Cardiac fibroblast (primary cell): ENCODE data around the gene METTL23.
"Not testable (repeated sequence)": the region's sequence is repeated elsewhere in the genome, so short reads cannot be mapped to it uniquely, and the experiment has no call there.

Experiments
- DNase-seq, 2 donors: peaks; one replicate each; pipeline versions ENCODE4 v3.0.0 to v3.0.0-alpha.2; 2010; ENCODE audit warnings: low read depth in 2 of 2
- H3K4me3 ChIP-seq, 2 donors: replicated peaks in 1 of 2; 1 replicate in 1 of 2; 2 replicates in 1 of 2; pipeline ENCODE4 v1.5.1; 2011; ENCODE audit warnings: low read depth in 2 of 2, low read length in 2 of 2, mild to moderate bottlenecking in 2 of 2, moderate library complexity in 1 of 2
- TF ChIP-seq, protein P1 (sequence below): IDR thresholded peaks from one replicate; pipeline ENCODE4 v1.5.1; 2011; ENCODE audit warnings: low read depth, mild to moderate bottlenecking, low read length, inconsistent platforms

METTL23 gene

DNA sequence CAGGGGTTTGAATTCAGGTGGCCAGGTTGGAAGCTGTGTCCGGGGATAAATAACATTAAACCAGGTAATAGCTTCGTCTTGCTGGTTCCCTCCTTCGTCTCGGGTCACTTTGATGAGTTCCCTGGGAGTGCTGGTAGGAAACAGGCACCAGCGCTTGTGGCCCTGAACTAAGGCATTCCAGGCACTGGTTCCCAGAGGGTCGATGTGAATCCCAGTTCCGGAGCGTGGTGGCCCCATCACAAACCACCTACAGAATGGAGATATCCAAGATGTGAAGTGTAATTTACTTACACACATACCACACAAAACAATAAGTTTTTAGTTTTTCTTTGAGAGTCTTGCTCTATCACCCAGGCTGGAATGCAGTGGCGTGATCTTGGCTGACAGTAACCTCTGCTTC is 2.8 kb upstream of the METTL23 start:
- DNase-seq, result no peak
- peak overlapping the region in 1 of 2 donors; percentile 14 for H3K4me3 ChIP-seq
- TF ChIP-seq, protein P1, sequence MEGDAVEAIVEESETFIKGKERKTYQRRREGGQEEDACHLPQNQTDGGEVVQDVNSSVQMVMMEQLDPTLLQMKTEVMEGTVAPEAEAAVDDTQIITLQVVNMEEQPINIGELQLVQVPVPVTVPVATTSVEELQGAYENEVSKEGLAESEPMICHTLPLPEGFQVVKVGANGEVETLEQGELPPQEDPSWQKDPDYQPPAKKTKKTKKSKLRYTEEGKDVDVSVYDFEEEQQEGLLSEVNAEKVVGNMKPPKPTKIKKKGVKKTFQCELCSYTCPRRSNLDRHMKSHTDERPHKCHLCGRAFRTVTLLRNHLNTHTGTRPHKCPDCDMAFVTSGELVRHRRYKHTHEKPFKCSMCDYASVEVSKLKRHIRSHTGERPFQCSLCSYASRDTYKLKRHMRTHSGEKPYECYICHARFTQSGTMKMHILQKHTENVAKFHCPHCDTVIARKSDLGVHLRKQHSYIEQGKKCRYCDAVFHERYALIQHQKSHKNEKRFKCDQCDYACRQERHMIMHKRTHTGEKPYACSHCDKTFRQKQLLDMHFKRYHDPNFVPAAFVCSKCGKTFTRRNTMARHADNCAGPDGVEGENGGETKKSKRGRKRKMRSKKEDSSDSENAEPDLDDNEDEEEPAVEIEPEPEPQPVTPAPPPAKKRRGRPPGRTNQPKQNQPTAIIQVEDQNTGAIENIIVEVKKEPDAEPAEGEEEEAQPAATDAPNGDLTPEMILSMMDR, result no peak

GRCh38 chr17:76725580-76726230 is 934 bp upstream of the METTL23 start:
- peak overlapping the region; percentile 83 to 89 for H3K4me3 ChIP-seq
- peak; percentile 54 to 56 for DNase-seq
- TF ChIP-seq, protein P1, result no peak

GRCh38 chr17:76726231-76726775 is 336 bp upstream of the METTL23 start, which contains the start of gene JMJD6:
Gene JMJD6, minus strand, starts transcription at chr17:76726606. Its CDS starts 131 bp downstream, at chr17:76726475.
- TF ChIP-seq, protein P1, result no peak
- peak within 1 kb of the TSS; percentile 83 to 89 for H3K4me3 ChIP-seq
- peak; percentile 97 to 98 for DNase-seq

DNA sequence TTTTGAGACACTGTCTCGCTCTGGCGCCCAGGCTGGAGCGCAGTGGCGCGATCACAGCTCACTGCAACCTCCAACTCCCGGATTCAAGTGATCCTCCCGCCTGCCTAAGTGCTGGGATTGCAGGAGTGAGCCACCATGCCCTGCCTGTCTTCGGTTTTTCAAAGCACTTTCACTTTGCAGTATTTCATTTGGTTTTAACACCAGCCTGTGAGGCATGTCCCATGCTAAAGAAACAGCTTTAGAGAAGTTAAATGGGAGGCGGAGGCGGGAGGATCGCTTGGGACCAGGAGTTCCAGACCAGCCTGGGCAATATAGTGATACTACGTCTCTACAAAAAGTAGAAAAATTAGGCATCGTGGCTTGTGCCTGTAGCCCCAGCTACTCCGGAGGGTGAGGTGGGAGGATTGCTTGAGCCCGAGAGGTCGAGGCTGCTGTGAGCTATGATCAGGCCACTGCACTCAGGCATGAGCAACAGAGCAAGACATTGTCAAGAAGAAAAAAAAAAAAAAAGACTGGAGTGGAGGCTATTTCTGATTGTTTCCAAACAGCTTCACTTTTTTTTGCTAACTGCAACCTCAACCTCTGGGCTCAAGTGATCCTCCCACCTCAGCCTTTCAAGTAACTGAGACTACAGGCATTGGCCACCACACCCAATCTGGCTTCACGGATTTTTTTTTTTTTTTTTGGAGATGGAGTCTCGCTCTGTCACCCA is 1.3 kb downstream of the METTL23 start:
- TF ChIP-seq, protein P1, result no peak
- H3K4me3 ChIP-seq, result peak overlapping the region; percentile 83 to 89
- peak; percentile 35 to 39 for DNase-seq

DNA sequence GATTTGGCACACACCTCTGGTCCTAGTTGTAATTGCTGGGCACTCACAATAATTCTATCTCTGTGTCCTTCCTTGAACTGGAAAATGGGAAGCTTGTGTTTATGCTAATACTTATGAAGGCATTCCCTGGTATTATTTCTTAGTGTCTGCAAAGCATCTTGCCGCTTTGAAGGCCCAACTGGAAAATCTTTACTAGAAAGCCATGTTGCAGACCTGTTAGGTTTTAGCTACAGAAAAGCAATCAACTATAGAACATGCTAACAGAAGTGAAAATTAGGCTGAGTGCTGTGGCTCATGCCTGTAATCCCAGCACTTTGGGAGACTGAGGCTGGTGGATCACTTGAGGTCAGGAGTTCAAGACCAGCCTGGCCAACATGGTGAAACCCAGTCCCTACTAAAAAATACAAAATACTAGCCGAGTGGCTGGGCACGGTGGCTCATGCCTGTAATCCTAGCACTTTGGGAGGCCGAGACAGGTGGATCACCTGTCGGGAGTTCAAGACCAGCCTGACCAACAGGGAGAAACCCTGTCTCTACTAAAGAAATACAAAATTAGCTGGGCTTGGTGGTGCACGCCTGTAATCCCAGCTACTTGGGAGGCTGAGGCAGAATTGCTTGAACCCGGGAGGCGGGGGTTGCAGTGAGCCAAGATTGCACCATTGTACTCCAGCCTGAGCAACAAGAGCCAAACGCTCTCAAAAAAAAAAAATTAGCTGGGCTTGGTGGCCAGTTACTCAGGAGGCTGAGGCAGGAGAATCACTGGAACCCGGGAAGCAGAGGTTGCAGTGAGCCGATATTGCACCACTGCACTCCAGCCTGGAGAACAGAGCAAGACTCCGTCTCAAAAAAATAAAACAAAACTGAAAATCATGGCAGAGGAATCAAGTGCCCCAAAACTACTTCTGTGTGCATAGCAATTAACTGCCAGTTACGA is 5.4 kb downstream of the METTL23 start:
- H3K4me3 ChIP-seq, DNase-seq: not testable (repeated sequence)

GRCh38 chr17:76732734-76733617 is 6.3 kb downstream of the METTL23 start:
- no peak overlapping the region for H3K4me3 ChIP-seq
- peak in 1 of 2 donors; percentile 47 for DNase-seq

More at GRCh38 chr17:76732734-76733617, 6.3 kb downstream of the METTL23 start:
- TF ChIP-seq, protein P1, result no peak
